Endothelial cell (in vitro differentiated cells): ENCODE measurements around the gene LHX2. TPM values are rescaled to one million over a fixed set of nuclear protein-coding genes. Genes with fewer than 3 reads are reported as not detected.
A peak's percentile ranks its signal among the peaks of the same experiment; 100 is the strongest.

Experiments
- DNase-seq: peaks from one replicate; pipeline ENCODE4 v3.0.0; 2021; ENCODE audit warnings: low spot score
- H3K27ac Mint-ChIP-seq: one replicate; pipeline ENCODE4 v1.8.0; 2021; ENCODE audit warnings: mixed read lengths, inconsistent platforms; ENCODE audit not compliant: unreplicated experiment
- H3K27me3 Mint-ChIP-seq: one replicate; pipeline ENCODE4 v1.8.0; 2021; ENCODE audit warnings: mild to moderate bottlenecking, moderate library complexity, mixed read lengths, inconsistent platforms; ENCODE audit not compliant: unreplicated experiment
- H3K36me3 Mint-ChIP-seq: one replicate; pipeline ENCODE4 v1.8.0; 2021; ENCODE audit warnings: mild to moderate bottlenecking, low read depth, mixed read lengths, inconsistent platforms; ENCODE audit not compliant: unreplicated experiment
- H3K4me1 Mint-ChIP-seq: one replicate; pipeline ENCODE4 v1.8.0; 2021; ENCODE audit warnings: mild to moderate bottlenecking, mixed read lengths, inconsistent platforms; ENCODE audit not compliant: unreplicated experiment
- H3K4me3 Mint-ChIP-seq: one replicate; pipeline ENCODE4 v1.8.0; 2021; ENCODE audit warnings: mild to moderate bottlenecking, mixed read lengths, inconsistent platforms; ENCODE audit not compliant: unreplicated experiment
- H3K9me3 Mint-ChIP-seq: one replicate; pipeline ENCODE4 v1.8.0; 2021; ENCODE audit warnings: mixed read lengths, inconsistent platforms; ENCODE audit not compliant: unreplicated experiment
- total RNA-seq: library from RNA; stranded (reverse); fragmentation: NEBNext Ultra II Directional; extraction: Animal tissue kit (Norgen Biotek cat#: 25700); gene quantifications from one replicate; pipeline ENCODE4 v1.2.1, GENCODE V29; 2021; ENCODE audit not compliant: unreplicated experiment
- TF ChIP-seq, protein P1 (sequence below): fragments of 200-600 bp; sonication (generic); IDR thresholded peaks from one replicate; pipeline ENCODE4 v1.5.0; 2021; ENCODE audit warnings: antibody characterized with exemption; ENCODE audit not compliant: unreplicated experiment

LHX2 gene
- total RNA-seq, 1 donor from 2014 or later, result not detected

DNA sequence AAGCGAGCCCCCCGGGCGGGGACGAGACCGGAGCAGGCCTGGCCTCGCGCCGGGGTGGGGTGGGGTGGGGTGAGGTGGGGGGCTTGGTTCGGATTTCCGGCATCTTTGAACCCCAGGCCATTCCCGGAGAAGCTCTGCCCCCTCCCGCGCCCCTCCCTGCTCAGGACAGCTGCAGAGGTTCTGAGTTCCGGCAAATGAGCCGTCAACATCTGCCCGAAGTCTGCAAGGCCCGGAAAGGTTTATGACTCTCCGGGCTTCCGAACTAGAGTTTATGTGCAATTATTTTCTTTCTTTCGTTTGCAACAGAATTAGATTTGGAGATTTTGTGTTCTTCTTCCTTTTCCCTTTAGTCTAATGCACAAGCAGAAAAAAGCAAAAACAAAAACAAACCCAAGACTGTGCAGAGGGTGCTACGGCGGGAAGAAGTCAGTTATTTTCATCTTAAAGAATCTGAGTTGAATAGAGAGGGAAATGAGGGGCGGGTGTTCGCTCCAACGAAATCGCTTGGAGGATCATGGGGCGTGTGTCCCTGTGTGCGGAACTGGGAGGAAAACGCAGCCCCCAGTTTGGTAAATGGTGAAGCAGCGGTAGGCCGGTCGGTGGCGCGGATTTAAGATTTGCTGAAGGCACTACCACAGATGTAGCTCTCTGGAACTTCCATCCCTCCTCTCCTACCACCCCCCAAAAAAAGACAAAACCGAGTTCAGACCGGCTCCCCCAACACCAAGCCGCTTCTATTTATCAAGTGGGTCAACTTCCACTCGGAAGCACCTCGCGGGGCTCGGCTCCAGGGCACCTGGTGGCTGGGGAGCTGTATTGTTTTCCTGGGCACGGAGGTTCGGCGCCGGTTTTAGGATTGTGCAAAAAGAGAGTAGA is 4.8 kb downstream of the LHX2 start:
- Mint-ChIP-seq H3K9me3 (no peaks in the 10 kb centered on the region), H3K27me3 (peaks cover 37% of the 10 kb centered on the region), H3K4me3 (no peak overlapping the region), H3K36me3 (no peaks in the 10 kb centered on the region), H3K4me1 (peaks cover 15% of the 10 kb centered on the region), H3K27ac (no peak overlapping the region)
- TF ChIP-seq, protein P1, sequence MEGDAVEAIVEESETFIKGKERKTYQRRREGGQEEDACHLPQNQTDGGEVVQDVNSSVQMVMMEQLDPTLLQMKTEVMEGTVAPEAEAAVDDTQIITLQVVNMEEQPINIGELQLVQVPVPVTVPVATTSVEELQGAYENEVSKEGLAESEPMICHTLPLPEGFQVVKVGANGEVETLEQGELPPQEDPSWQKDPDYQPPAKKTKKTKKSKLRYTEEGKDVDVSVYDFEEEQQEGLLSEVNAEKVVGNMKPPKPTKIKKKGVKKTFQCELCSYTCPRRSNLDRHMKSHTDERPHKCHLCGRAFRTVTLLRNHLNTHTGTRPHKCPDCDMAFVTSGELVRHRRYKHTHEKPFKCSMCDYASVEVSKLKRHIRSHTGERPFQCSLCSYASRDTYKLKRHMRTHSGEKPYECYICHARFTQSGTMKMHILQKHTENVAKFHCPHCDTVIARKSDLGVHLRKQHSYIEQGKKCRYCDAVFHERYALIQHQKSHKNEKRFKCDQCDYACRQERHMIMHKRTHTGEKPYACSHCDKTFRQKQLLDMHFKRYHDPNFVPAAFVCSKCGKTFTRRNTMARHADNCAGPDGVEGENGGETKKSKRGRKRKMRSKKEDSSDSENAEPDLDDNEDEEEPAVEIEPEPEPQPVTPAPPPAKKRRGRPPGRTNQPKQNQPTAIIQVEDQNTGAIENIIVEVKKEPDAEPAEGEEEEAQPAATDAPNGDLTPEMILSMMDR, result no peak
- no peak for DNase-seq

DNA sequence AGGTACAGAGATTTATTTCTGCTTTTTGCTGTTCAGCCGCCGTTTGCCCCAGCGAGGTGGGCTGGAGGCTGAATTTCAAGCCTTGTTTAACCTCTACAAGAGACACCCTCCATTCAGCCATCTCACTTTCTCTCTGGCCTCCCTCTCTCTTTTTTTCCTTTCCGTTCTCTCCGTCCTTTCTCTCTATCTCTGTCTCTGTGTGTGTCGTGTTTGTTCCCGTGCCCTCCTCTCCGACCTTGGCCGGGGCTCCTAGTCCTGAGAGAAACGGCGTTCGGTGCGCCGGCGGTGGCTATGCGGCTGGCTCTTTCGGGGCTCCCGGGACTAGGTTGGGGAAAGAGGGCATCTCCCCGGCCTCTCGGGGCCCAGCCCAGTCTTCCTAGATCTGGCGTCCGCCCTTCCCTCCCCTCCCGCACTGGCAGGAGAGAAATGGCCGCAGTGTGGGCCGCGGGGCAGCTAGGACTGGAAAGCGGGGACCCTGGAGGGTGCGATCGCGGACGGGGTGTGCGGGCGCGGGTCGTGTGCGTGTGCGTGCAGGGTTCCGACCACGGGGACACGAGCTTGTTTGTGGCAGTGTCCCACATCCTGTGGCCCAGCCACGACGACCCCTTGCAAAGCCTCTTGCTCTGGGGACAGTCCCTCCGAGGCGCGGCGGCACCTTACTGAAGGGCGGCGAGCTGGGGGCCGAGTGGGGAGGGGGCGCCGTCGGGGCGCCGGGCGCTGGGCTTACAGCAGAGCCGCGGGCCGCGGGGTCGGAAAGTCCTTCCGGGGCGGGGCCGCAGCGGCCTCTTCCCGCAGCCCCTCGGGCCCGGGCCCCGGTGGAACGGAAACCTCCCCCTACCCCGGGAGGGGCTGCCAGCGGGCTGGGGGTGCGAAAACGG is 5.7 kb downstream of the LHX2 start:
- H3K36me3 Mint-ChIP-seq, result no peaks in the 10 kb centered on the region

DNA sequence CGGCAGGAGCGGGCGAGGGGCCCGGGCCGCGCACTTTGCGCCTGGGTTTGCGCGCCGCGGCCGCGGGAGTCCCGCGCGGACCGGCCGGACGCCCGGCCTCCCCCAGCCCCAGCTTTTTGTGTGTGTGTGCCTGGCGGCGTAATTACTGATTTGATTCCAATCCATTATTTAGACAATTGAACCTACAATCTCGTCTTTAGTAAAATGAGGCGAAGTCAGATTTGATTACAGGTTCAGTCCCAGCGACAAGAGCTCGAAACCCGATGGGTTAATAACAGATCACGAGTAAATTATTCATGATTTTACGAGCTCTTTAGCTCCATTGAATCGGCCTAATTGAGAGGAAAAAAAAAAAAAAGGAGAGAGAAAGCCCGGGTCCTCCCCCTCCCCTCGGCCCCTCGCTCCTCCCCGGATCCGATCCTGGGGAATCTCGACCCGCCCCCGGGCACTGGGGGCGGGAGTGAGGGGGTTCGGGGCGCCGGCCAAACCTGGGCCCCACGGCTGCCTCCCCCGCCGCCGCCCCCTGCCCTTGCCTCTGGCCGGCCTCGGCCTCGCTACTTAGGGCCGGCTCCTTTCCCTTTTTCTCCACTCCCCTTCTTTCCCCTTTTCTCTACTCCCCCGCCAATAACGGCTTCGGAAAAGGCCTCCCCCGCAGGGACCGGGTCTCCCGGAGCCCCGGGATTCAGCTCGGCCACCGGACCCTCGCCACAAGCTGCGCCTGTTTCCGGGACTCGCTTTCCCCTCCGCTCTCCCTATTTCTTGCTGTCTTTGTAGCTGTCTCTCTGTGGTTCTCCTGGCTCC is 6.6 kb downstream of the LHX2 start:
- TF ChIP-seq, protein P1, result no peak
- peaks cover 15% of the 10 kb centered on the region for H3K4me1 Mint-ChIP-seq
- H3K9me3 Mint-ChIP-seq, result no peaks in the 10 kb centered on the region
- no peaks in the 10 kb centered on the region for H3K36me3 Mint-ChIP-seq
- no peak for DNase-seq
- H3K27me3 Mint-ChIP-seq, result peaks cover 50% of the 10 kb centered on the region
- peak overlapping the region; percentile 47 for H3K4me3 Mint-ChIP-seq
- H3K27ac Mint-ChIP-seq, result peak overlapping the region; percentile 61

More for the DNA sequence above, 5.7 kb downstream of the LHX2 start:
- H3K4me3 Mint-ChIP-seq, result peak overlapping the region; percentile 78
- no peak overlapping the region for H3K27ac Mint-ChIP-seq
- H3K4me1 Mint-ChIP-seq, result peaks cover 15% of the 10 kb centered on the region
- TF ChIP-seq, protein P1, result no peak
- DNase-seq, result no peak
- peaks cover 44% of the 10 kb centered on the region for H3K27me3 Mint-ChIP-seq
- H3K9me3 Mint-ChIP-seq, result no peaks in the 10 kb centered on the region

DNA sequence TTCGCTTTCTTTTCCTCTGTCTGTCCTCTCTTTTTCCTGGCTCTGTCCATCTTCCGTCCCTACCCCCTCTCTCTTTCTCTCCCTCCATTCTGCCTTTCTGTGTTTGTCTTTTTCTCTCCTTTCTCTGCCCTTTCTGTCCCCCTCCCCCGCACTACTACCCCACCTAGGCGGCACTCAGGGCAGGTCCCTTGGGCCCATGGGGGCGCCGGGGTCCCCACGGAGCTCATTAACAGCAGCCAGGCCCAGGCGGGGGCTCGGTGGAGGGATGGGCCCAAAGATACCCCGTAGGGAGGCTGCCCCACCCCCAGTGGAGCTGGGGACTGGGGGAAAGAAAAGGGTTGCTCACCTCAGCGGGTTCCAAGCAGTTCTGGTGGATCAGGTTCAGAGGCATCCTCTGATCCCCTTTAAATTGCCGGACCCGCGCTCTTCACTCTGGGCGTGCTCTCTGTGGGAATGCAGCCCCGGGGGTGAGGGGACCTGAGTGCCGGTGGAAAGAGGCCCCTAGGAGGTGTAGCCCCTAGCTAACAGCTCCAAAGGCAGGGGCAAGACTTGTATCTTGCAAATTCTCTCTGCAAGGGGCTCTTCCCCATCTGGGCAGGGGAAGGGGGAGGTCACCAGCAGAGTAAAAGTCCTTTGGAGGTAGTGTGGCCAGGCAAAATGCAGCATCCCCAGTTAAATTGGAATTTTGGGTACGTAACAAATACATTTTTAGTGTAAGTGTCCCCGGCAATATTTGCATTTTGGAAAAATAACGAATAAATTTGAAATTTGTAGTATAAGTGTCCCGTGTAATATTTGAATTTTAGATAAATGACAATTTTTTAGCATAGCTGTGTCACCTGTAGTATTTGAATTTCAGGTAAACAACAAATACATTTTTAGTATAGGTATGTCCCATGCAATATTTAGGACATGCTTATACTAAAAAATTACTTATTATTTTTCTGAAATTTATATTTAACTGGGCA is 7.4 kb downstream of the LHX2 start:
- Mint-ChIP-seq H3K4me3 (peak overlapping the region; percentile 47), H3K36me3 (no peaks in the 10 kb centered on the region), H3K9me3 (no peaks in the 10 kb centered on the region), H3K27ac (peak overlapping the region; percentile 61), H3K27me3 (peaks cover 48% of the 10 kb centered on the region), H3K4me1 (peaks cover 15% of the 10 kb centered on the region)
- DNase-seq, result no peak
- TF ChIP-seq, protein P1, result no peak
